ENCODE data around the gene AIP.

- TF ChIP-seq TEAD4 (IDR thresholded peaks at IDR 0.05; ENCODE audit: low read depth, low read length) (no peak), CREB1 (IDR thresholded peaks at IDR 0.05) (no peak), CTCF (IDR thresholded peaks at IDR 0.05; ENCODE audit: control extremely low read depth in 1 of 3, insufficient read depth in 1 of 3, low read depth in 1 of 3, low read length in 3 of 3) (no peak), EZH2 (IDR thresholded peaks at IDR 0.05; ENCODE audit: low read depth, low read length, severe bottlenecking) (no peak), POLR2AphosphoS5 (IDR thresholded peaks at IDR 0.05; ENCODE audit: low read depth, low read length) (no peak), KDM1A (IDR thresholded peaks at IDR 0.05; ENCODE audit: borderline replicate concordance, low read length) (no peak), MAFK (IDR thresholded peaks at IDR 0.05; ENCODE audit: low read depth, low read length) (no peak), TAF1 (IDR thresholded peaks at IDR 0.05; ENCODE audit: low read depth, low read length) (no peak), POLR2A (IDR thresholded peaks at IDR 0.05; ENCODE audit: control extremely low read depth in 1 of 2, low read depth in 2 of 2, low read length in 2 of 2) (no peak), SUZ12 (IDR thresholded peaks at IDR 0.05; ENCODE audit: low read length) (no peak), YY1 (IDR thresholded peaks at IDR 0.05; ENCODE audit: low read depth, low read length) (no peak), ZNF274 (IDR thresholded peaks at IDR 0.05; ENCODE audit: borderline replicate concordance, extremely low read depth, low read length) (no peak), ATF2 (IDR thresholded peaks at IDR 0.05; ENCODE audit: low read length) (no peak)
Observed at GRCh38 chr11:67456068-67456705, 26.6 kb upstream of the AIP start.

Measured in H1 (cell line).